HepG2 (cell line): ENCODE data around the gene PSMB3. TPM values are rescaled to one million over a fixed set of nuclear protein-coding genes. Genes with fewer than 3 reads are reported as not detected.

Experiments
- ATF6 ChIP-seq: sonication (generic); formaldehyde crosslinking; conservative IDR thresholded peaks from 2 replicates; pipeline ENCODE4 v1.4.0; 2020; ENCODE audit warnings: missing genetic modification reagents
- CBX5 ChIP-seq: sonication (generic); formaldehyde crosslinking; IDR thresholded peaks from 2 replicates; pipeline ENCODE4 v1.4.0; 2020; ENCODE audit warnings: missing genetic modification reagents, borderline replicate concordance
- DNMT3B ChIP-seq: conservative IDR thresholded peaks from 2 replicates; pipeline ENCODE4 v1.6.1; 2016; ENCODE audit warnings: missing biosample characterization, control low read depth
- EED ChIP-seq: sonication (generic); formaldehyde crosslinking; IDR thresholded peaks from 2 replicates; pipeline ENCODE4 v1.5.0; 2020; ENCODE audit warnings: mild to moderate bottlenecking, missing genetic modification reagents
- GPBP1L1 ChIP-seq: sonication (generic); formaldehyde crosslinking; IDR thresholded peaks from 2 replicates; pipeline ENCODE4 v1.5.0; 2020; ENCODE audit warnings: mild to moderate bottlenecking, missing genetic modification reagents
- HDAC1 ChIP-seq: sonication (generic); formaldehyde crosslinking; IDR thresholded peaks from 2 replicates; pipeline ENCODE4 v1.5.1; 2020; ENCODE audit warnings: mild to moderate bottlenecking, missing genetic modification reagents
- HMG20B ChIP-seq: conservative IDR thresholded peaks from 2 replicates; pipeline ENCODE4 v1.6.1; 2016; ENCODE audit warnings: missing genetic modification reagents, missing compliant biosample characterization
- HNRNPH1 ChIP-seq: fragments of 200-400 bp; formaldehyde crosslinking; optimal IDR thresholded peaks from 2 replicates; pipeline ENCODE3; 2017; ENCODE audit warnings: mild to moderate bottlenecking, low read depth, low read length
- ISL2 ChIP-seq: sonication (generic); formaldehyde crosslinking; IDR thresholded peaks from 2 replicates; pipeline ENCODE4 v1.5.0; 2020; ENCODE audit warnings: missing genetic modification reagents
- MAFF ChIP-seq: IDR thresholded peaks from 2 replicates; pipeline ENCODE4 v1.6.1; 2011; ENCODE audit warnings: low read depth, low read length, improper control_type of control experiment
- MAFK ChIP-seq, 2 experiments: IDR thresholded peaks in 1 of 2; conservative IDR thresholded peaks in 1 of 2; 2 replicates each; pipeline ENCODE4 v1.6.1; 2011; ENCODE audit warnings: improper control_type of control experiment in 2 of 2, low read length in 2 of 2
- PHF21A ChIP-seq: sonication (generic); formaldehyde crosslinking; IDR thresholded peaks from 2 replicates; pipeline ENCODE4 v1.5.0; 2020; ENCODE audit warnings: mild to moderate bottlenecking, missing genetic modification reagents
- RBM22 ChIP-seq: fragments of 200-400 bp; formaldehyde crosslinking; optimal IDR thresholded peaks from 2 replicates; pipeline ENCODE3; 2017; ENCODE audit warnings: mild to moderate bottlenecking, low read length, moderate library complexity
- REPIN1 ChIP-seq: sonication (generic); formaldehyde crosslinking; IDR thresholded peaks from 2 replicates; pipeline ENCODE4 v1.8.0; 2022; ENCODE audit warnings: missing genetic modification reagents, low read depth, mild to moderate bottlenecking, borderline replicate concordance
- SKI ChIP-seq: fragments of 450-650 bp; IDR thresholded peaks from one replicate; pipeline ENCODE4 v1.6.1; 2018; ENCODE audit warnings: mild to moderate bottlenecking; ENCODE audit not compliant: partially characterized antibody
- SRSF1 ChIP-seq: fragments of 200-400 bp; formaldehyde crosslinking; optimal IDR thresholded peaks from 2 replicates; pipeline ENCODE3; 2017; ENCODE audit warnings: mild to moderate bottlenecking, low read depth, low read length, moderate library complexity
- SRSF9 ChIP-seq: fragments of 200-400 bp; formaldehyde crosslinking; IDR thresholded peaks from 2 replicates; pipeline ENCODE4 v1.6.1; 2018; ENCODE audit warnings: borderline replicate concordance, mild to moderate bottlenecking, low read depth, low read length; ENCODE audit not compliant: insufficient read depth, poor library complexity, severe bottlenecking
- TMF1 ChIP-seq: sonication (generic); formaldehyde crosslinking; IDR thresholded peaks from 2 replicates; pipeline ENCODE4 v1.8.1; 2022; ENCODE audit warnings: low read depth, missing genetic modification reagents
- TP53 ChIP-seq: sonication (generic); formaldehyde crosslinking; conservative IDR thresholded peaks from 2 replicates; pipeline ENCODE4 v1.4.0; 2020; ENCODE audit warnings: missing genetic modification reagents
- ZBTB42 ChIP-seq: sonication (generic); formaldehyde crosslinking; IDR thresholded peaks from 2 replicates; pipeline ENCODE4 v1.5.0; 2020; ENCODE audit warnings: mild to moderate bottlenecking, missing genetic modification reagents
- ZNF264 ChIP-seq: sonication (generic); formaldehyde crosslinking; IDR thresholded peaks from 2 replicates; pipeline ENCODE4 v1.4.0; 2020; ENCODE audit warnings: missing genetic modification reagents
- ZNF564 ChIP-seq: sonication (generic); formaldehyde crosslinking; IDR thresholded peaks from 2 replicates; pipeline ENCODE4 v1.8.1; 2023; ENCODE audit warnings: mild to moderate bottlenecking, missing genetic modification reagents
- ZNF7 ChIP-seq: IDR thresholded peaks from 2 replicates; pipeline ENCODE4 v1.6.1; 2016; ENCODE audit warnings: missing biosample characterization, missing genetic modification reagents
- ZNF761 ChIP-seq: sonication (generic); formaldehyde crosslinking; conservative IDR thresholded peaks from 2 replicates; pipeline ENCODE4 v1.4.0; 2020; ENCODE audit warnings: mild to moderate bottlenecking, missing genetic modification reagents
- polyA plus RNA-seq, 8 experiments: library from polyadenylated mRNA; depleted of rRNA in 3 of 8; stranded (reverse) in 7 of 8; unstranded in 1 of 8; fragments of >200 nt; fragmentation: Illumina TruSeq in 4 of 8; extraction: Trizol in 4 of 8; gene quantifications; 2 replicates each; pipeline versions ENCODE4 v1.2.1 to v1.2.3, GENCODE V29; 2011 to 2016; ENCODE audit warnings: low read depth in 4 of 8, missing spikeins in 1 of 8, mixed read lengths in 1 of 8; ENCODE audit not compliant: insufficient read depth in 1 of 8
- total RNA-seq, 5 experiments: library from RNA; depleted of rRNA; stranded (reverse); fragments of >200 nt; fragmentation: Illumina TruSeq; extraction: Trizol; gene quantifications; 2 replicates each; pipeline ENCODE4 v1.2.3, GENCODE V29; 2016; ENCODE audit warnings: low read depth in 1 of 5
- TF ChIP-seq, protein P1 (sequence below): sonication (generic); formaldehyde crosslinking; IDR thresholded peaks from 2 replicates; pipeline ENCODE4 v1.5.1; 2020; ENCODE audit warnings: mild to moderate bottlenecking, missing genetic modification reagents, moderate library complexity
- TF ChIP-seq, protein P2 (sequence below): IDR thresholded peaks from 2 replicates; pipeline ENCODE4 v1.6.1; 2012; ENCODE audit warnings: inconsistent platforms

The PSMB3 gene
- total and polyA plus RNA-seq, 2 of the 13 experiments (the other 11 are each of a cell fraction or from before 2014, with no cell fraction given), result 366 to 517 TPM

DNA sequence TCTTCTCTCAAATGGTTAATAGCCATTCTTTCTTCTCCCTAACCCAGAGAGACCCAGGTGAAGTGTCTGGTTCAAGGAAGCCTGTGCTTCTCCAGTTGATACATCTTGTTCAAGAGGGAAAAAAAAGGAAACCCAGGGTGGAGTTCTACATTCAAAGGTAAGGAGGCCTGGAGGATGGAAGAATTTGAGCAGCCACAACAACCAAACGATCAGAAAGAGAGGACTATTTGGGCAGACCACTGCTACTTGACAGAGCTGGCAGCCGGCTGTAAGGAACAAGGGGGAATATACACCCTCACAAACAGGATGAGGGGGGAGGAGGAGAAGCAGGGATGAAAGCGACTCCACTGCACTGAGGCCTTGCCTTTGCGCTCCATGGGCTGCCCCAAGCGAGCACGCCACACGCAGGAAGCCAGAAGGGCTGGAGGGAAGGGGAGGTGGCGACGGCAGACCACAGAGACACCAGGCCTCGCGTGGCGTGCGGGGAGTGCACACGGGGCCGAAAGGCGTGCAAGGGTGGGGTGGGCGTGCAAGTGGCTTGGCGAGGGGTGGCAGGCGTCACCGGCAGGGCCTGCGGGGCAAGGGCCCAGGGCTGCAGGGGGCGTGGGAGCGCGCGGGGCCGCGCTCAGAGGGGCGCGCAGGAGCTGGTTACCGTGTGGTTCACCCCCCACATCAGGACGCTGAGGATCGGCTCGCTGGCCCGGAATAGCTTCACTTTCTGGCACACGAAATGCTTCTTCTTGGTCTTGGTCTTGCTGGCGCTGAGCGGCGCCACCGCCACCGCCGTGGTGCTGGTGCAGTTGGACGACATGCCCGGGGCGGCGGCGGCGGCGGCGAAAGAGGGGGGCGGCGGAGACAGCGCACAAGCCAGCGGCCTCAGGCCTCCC is 46.3 kb downstream of the PSMB3 start (continued):
- TF ChIP-seq, protein P1, sequence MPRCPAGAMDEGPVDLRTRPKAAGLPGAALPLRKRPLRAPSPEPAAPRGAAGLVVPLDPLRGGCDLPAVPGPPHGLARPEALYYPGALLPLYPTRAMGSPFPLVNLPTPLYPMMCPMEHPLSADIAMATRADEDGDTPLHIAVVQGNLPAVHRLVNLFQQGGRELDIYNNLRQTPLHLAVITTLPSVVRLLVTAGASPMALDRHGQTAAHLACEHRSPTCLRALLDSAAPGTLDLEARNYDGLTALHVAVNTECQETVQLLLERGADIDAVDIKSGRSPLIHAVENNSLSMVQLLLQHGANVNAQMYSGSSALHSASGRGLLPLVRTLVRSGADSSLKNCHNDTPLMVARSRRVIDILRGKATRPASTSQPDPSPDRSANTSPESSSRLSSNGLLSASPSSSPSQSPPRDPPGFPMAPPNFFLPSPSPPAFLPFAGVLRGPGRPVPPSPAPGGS (CRISPR knock-in tag), result peak; percentile 23; the same call in 1 of the 2 replicates
- TF ChIP-seq HDAC1, result peak; percentile 86
- no peak for TF ChIP-seq ZNF264 (CRISPR knock-in tag)
- TF ChIP-seq RBM22, result no peak
- no peak for TF ChIP-seq REPIN1 (CRISPR knock-in tag)
- TF ChIP-seq MAFF, result no peak
- TF ChIP-seq DNMT3B (CRISPR knock-in tag), result 0 out of 2 replicates have a peak, but pooled peaks have one; percentile 42
- no peak for TF ChIP-seq ATF6 (CRISPR knock-in tag)
- no peak for TF ChIP-seq HNRNPH1
- TF ChIP-seq ZNF7 (CRISPR knock-in tag), result no peak
- TF ChIP-seq HMG20B, result no peak
- TF ChIP-seq, protein P2, sequence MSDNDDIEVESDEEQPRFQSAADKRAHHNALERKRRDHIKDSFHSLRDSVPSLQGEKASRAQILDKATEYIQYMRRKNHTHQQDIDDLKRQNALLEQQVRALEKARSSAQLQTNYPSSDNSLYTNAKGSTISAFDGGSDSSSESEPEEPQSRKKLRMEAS, result peak; percentile 84
- peak; percentile 59; the same call in 1 of the 2 replicates for TF ChIP-seq ZNF564
- TF ChIP-seq GPBP1L1 (CRISPR knock-in tag), result no peak
- no peak for TF ChIP-seq MAFK (conservative IDR thresholded peaks at IDR 0.05 in 1 of 2, IDR thresholded peaks at IDR 0.05 in 1 of 2; ENCODE audit: low read length in 2 of 2)
- no peak; the same call in 1 of the 2 replicates for TF ChIP-seq CBX5 (CRISPR knock-in tag)
- TF ChIP-seq ZBTB42, result no peak
- TF ChIP-seq EED (CRISPR knock-in tag), result peak; percentile 82; the same call in 1 of the 2 replicates
- TF ChIP-seq SRSF1, result no peak
- no peak for TF ChIP-seq TP53 (CRISPR knock-in tag)
- no peak for TF ChIP-seq SRSF9
- TF ChIP-seq ISL2, result no peak
- TF ChIP-seq SKI, result no peak
- peak; percentile 43 for TF ChIP-seq TMF1 (CRISPR knock-in tag)
- no peak; the same call in 1 of the 2 replicates for TF ChIP-seq PHF21A
- no peak for TF ChIP-seq ZNF761 (CRISPR knock-in tag)
